GM19239 (cell line): ENCODE data around the gene AGAP1.

ENCODE experiments used
- DNase-seq: peaks from one replicate; pipeline ENCODE4 v3.0.0; 2011; ENCODE audit warnings: low spot score; ENCODE audit not compliant: insufficient read length
- FAIRE-seq: peaks from 2 replicates; lab custom pipeline; 2011; peaks lifted over from hg19 to GRCh38; lab: Jason Lieb, UNC

AGAP1 gene

GRCh38 chr2:235485362-235485761 is 8.5 kb upstream of the AGAP1 start:
- DNase-seq (no peak), FAIRE-seq (no peak)

- DNase-seq: no peak
Measured at GRCh38 chr2:235486729-235487128, 7.1 kb upstream of the AGAP1 start.

GRCh38 chr2:235489897-235490296 is 3.9 kb upstream of the AGAP1 start:
- FAIRE-seq (no peak), DNase-seq (no peak)

More at GRCh38 chr2:235486729-235487128, 7.1 kb upstream of the AGAP1 start:
- no peak for FAIRE-seq

GRCh38 chr2:235492850-235493344 is 946 bp upstream of the AGAP1 start:
- FAIRE-seq (no peak), DNase-seq (no peak)

- FAIRE-seq (no peak), DNase-seq (no peak)
Measured at GRCh38 chr2:235493402-235493774, 455 bp upstream of the AGAP1 start.

- FAIRE-seq (no peak), DNase-seq (no peak)
Measured at GRCh38 chr2:235494716-235495372, 1.0 kb downstream of the AGAP1 start.

- FAIRE-seq (no peak), DNase-seq (no peak)
Measured at GRCh38 chr2:235495373-235496238, 1.8 kb downstream of the AGAP1 start.

- FAIRE-seq: no peak
- no peak for DNase-seq
Measured at GRCh38 chr2:235496239-235496621, 2.4 kb downstream of the AGAP1 start.

GRCh38 chr2:235497096-235497495 is 3.3 kb downstream of the AGAP1 start:
- DNase-seq (no peak), FAIRE-seq (no peak)

- no peak for FAIRE-seq
- no peak for DNase-seq
Measured at GRCh38 chr2:235498541-235498940, 4.7 kb downstream of the AGAP1 start.

- DNase-seq (no peak), FAIRE-seq (no peak)
Measured at GRCh38 chr2:235498946-235499812, 5.3 kb downstream of the AGAP1 start.

- no peak for DNase-seq
Measured at GRCh38 chr2:235500110-235500760, 6.4 kb downstream of the AGAP1 start.

GRCh38 chr2:235500761-235501672 is 7.2 kb downstream of the AGAP1 start:
- FAIRE-seq (no peak), DNase-seq (no peak)

More at GRCh38 chr2:235500110-235500760, 6.4 kb downstream of the AGAP1 start:
- no peak for FAIRE-seq

GRCh38 chr2:235501673-235502031 is 7.8 kb downstream of the AGAP1 start:
- DNase-seq: no peak
- FAIRE-seq: no peak

- FAIRE-seq: no peak
- no peak for DNase-seq
Measured at GRCh38 chr2:235502336-235502735, 8.5 kb downstream of the AGAP1 start.

GRCh38 chr2:235504441-235505180 is 10.8 kb downstream of the AGAP1 start:
- FAIRE-seq: no peak
- no peak for DNase-seq

GRCh38 chr2:235505181-235505741 is 11.4 kb downstream of the AGAP1 start:
- FAIRE-seq: no peak
- no peak for DNase-seq
